ENCODE measurements around the gene SGCG. TPM values are rescaled to one million over a fixed set of nuclear protein-coding genes. Genes with fewer than 3 reads are reported as not detected.
A peak's percentile ranks its signal among the peaks of the same experiment; 100 is the strongest.

Gene SGCG
- total and polyA plus RNA-seq, 10 of the 15 experiments (the other 5 are each of a cell fraction or from before 2014, with no cell fraction given), result not detected

GRCh38 chr13:23205807-23206206 lies 25.0 kb downstream of the SGCG start:
- FAIRE-seq (no peak), ATAC-seq (no peak), DNase-seq (ENCODE audit: low read depth, low spot score) (no peak)
- in situ Hi-C loops (cut with MboI), result no loop called here
- no peak overlapping the region for H3K9ac ChIP-seq (ENCODE audit: control insufficient read depth, insufficient read depth, low read length)
- intact Hi-C loops (cut with micrococcal nuclease; ENCODE audit: unreplicated experiment), result no loop called here
- H3K4me2 ChIP-seq (ENCODE audit: control insufficient read depth, insufficient read depth), result no peak overlapping the region
- 16% methylated on average over 3 of the region's 3 CpGs for WGBS (ENCODE audit: insufficient coverage, insufficient replicate concordance, low lambda C conversion rate, missing lambda C conversion rate)
- H3K36me3 ChIP-seq (ENCODE audit: control insufficient read depth in 2 of 2, insufficient read depth in 2 of 2, low read length in 1 of 2), result no peaks in the 10 kb centered on the region
- ChIA-PET POLR2A (no interaction called here), SMC1A (ENCODE audit: uncharacterized antibody, unreplicated experiment) (interaction anchor here (0.6 kb wide), 1 partner anchor 48 kb away, joined by 3 read pairs; no protein-coding TSS in a partner anchor), CTCF (no interaction called here), RAD21 (ENCODE audit: unreplicated experiment) (no interaction called here)
- peak; percentile 27; the same call in 1 of the 2 replicates for TF ChIP-seq ATF7 (IDR thresholded peaks at IDR 0.05; ENCODE audit: low read depth)
- TF ChIP-seq BACH1 (IDR thresholded peaks at IDR 0.05; ENCODE audit: borderline replicate concordance), result no peak
- no peak for TF ChIP-seq MEF2B (IDR thresholded peaks at IDR 0.05; ENCODE audit: partially characterized antibody, poor library complexity, severe bottlenecking)
- TF ChIP-seq, protein P1, sequence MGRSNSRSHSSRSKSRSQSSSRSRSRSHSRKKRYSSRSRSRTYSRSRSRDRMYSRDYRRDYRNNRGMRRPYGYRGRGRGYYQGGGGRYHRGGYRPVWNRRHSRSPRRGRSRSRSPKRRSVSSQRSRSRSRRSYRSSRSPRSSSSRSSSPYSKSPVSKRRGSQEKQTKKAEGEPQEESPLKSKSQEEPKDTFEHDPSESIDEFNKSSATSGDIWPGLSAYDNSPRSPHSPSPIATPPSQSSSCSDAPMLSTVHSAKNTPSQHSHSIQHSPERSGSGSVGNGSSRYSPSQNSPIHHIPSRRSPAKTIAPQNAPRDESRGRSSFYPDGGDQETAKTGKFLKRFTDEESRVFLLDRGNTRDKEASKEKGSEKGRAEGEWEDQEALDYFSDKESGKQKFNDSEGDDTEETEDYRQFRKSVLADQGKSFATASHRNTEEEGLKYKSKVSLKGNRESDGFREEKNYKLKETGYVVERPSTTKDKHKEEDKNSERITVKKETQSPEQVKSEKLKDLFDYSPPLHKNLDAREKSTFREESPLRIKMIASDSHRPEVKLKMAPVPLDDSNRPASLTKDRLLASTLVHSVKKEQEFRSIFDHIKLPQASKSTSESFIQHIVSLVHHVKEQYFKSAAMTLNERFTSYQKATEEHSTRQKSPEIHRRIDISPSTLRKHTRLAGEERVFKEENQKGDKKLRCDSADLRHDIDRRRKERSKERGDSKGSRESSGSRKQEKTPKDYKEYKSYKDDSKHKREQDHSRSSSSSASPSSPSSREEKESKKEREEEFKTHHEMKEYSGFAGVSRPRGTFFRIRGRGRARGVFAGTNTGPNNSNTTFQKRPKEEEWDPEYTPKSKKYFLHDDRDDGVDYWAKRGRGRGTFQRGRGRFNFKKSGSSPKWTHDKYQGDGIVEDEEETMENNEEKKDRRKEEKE (IDR thresholded peaks at IDR 0.05), result no peak
- no peak for TF ChIP-seq CHD4 (IDR thresholded peaks at IDR 0.05)
- H2AFZ ChIP-seq (ENCODE audit: control insufficient read depth, low read depth, low read length), result no peak overlapping the region
- H4K20me1 ChIP-seq (ENCODE audit: control insufficient read depth, insufficient read depth), result no peaks in the 10 kb centered on the region
- H3K79me2 ChIP-seq (ENCODE audit: control insufficient read depth, insufficient read depth, low read length), result no peaks in the 10 kb centered on the region
- H3K27ac ChIP-seq (ENCODE audit: control insufficient read depth, insufficient read depth), result no peak overlapping the region
- no peaks in the 10 kb centered on the region for H3K9me3 ChIP-seq (replicated peaks; ENCODE audit: control insufficient read depth, insufficient read depth, low read length)
- no peaks in the 10 kb centered on the region for H3K4me1 ChIP-seq (ENCODE audit: control insufficient read depth, insufficient read depth, low read length)
- BruUV-seq (replicated peaks), result no TSS peak
- H3K27me3 ChIP-seq (replicated peaks in 1 of 2; ENCODE audit: control insufficient read depth in 2 of 2, insufficient read depth in 2 of 2, low read length in 1 of 2), result no peaks in the 10 kb centered on the region
- H3K4me3 ChIP-seq, result no peak overlapping the region

- in situ Hi-C loops (cut with MboI) (no loop called here), intact Hi-C loops (cut with micrococcal nuclease; ENCODE audit: unreplicated experiment) (no loop called here)
- H3K27me3 ChIP-seq (replicated peaks in 1 of 2; ENCODE audit: control insufficient read depth in 2 of 2, insufficient read depth in 2 of 2, low read length in 1 of 2), result no peaks in the 10 kb centered on the region; a peak in 1 of 4 replicates
- DNase-seq (ENCODE audit: low read depth, low spot score) (no peak), FAIRE-seq (no peak), ATAC-seq (no peak)
- no peaks in the 10 kb centered on the region for H3K36me3 ChIP-seq (ENCODE audit: control insufficient read depth in 2 of 2, insufficient read depth in 2 of 2, low read length in 1 of 2)
- ChIA-PET SMC1A (ENCODE audit: uncharacterized antibody, unreplicated experiment) (no interaction called here), POLR2A (no interaction called here), RAD21 (ENCODE audit: unreplicated experiment) (no interaction called here), CTCF (no interaction called here)
- BruUV-seq (replicated peaks), result no TSS peak
- no peak overlapping the region for H2AFZ ChIP-seq (ENCODE audit: control insufficient read depth, low read depth, low read length)
- WGBS (ENCODE audit: insufficient coverage, insufficient replicate concordance, low lambda C conversion rate, missing lambda C conversion rate), result 24% methylated on average over 4 of the region's 4 CpGs
- no peaks in the 10 kb centered on the region for H3K4me1 ChIP-seq (ENCODE audit: control insufficient read depth, insufficient read depth, low read length)
- no peaks in the 10 kb centered on the region for H3K79me2 ChIP-seq (ENCODE audit: control insufficient read depth, insufficient read depth, low read length)
- no peak overlapping the region for H3K27ac ChIP-seq (ENCODE audit: control insufficient read depth, insufficient read depth)
- no peak overlapping the region for H3K4me3 ChIP-seq
- H3K9me3 ChIP-seq (replicated peaks; ENCODE audit: control insufficient read depth, insufficient read depth, low read length), result no peaks in the 10 kb centered on the region; the same call in 2 of the 3 replicates
- no peak overlapping the region for H3K9ac ChIP-seq (ENCODE audit: control insufficient read depth, insufficient read depth, low read length)
- no peak overlapping the region for H3K4me2 ChIP-seq (ENCODE audit: control insufficient read depth, insufficient read depth)
- H4K20me1 ChIP-seq (ENCODE audit: control insufficient read depth, insufficient read depth), result no peaks in the 10 kb centered on the region
- TF ChIP-seq, protein P1 (IDR thresholded peaks at IDR 0.05), result no peak
- no peak for TF ChIP-seq ZNF384 (IDR thresholded peaks at IDR 0.05; ENCODE audit: borderline replicate concordance, low read depth, low read length)
- no peak for TF ChIP-seq CTCF (IDR thresholded peaks at IDR 0.05 in 2 of 3, conservative IDR thresholded peaks at IDR 0.05 in 1 of 3; ENCODE audit: control insufficient read depth in 2 of 3, extremely low read depth in 1 of 3, insufficient read depth in 1 of 3, low read depth in 3 of 3, low read length in 3 of 3)
- no peak for TF ChIP-seq KLF5 (IDR thresholded peaks at IDR 0.05; ENCODE audit: partially characterized antibody)
- TF ChIP-seq ATF3 (IDR thresholded peaks at IDR 0.05; ENCODE audit: borderline replicate concordance, extremely low read depth, low read depth, low read length), result no peak
Measured at GRCh38 chr13:23212671-23213070, 31.9 kb downstream of the SGCG start.

Data from GM12878 (cell line).